Breast epithelium (tissue), 3 donors: ENCODE measurements around the gene PRKCI.

Experiments used
- POLR2A ChIP-seq: fragments of 450-650 bp; IDR thresholded peaks from one replicate; pipeline ENCODE4 v1.6.1; 2016; ENCODE audit warnings: antibody characterized with exemption, mild to moderate bottlenecking, moderate library complexity
- TF ChIP-seq, protein P1 (sequence below), 3 donors: fragments of 450-650 bp; IDR thresholded peaks; one replicate each; pipeline ENCODE4 v1.5.1; 2016 to 2017; ENCODE audit warnings: antibody characterized with exemption in 3 of 3, mild to moderate bottlenecking in 3 of 3, moderate library complexity in 3 of 3

GRCh38 chr3:170338690-170339340 lies 116.6 kb downstream of the PRKCI start:
- TF ChIP-seq, protein P1, sequence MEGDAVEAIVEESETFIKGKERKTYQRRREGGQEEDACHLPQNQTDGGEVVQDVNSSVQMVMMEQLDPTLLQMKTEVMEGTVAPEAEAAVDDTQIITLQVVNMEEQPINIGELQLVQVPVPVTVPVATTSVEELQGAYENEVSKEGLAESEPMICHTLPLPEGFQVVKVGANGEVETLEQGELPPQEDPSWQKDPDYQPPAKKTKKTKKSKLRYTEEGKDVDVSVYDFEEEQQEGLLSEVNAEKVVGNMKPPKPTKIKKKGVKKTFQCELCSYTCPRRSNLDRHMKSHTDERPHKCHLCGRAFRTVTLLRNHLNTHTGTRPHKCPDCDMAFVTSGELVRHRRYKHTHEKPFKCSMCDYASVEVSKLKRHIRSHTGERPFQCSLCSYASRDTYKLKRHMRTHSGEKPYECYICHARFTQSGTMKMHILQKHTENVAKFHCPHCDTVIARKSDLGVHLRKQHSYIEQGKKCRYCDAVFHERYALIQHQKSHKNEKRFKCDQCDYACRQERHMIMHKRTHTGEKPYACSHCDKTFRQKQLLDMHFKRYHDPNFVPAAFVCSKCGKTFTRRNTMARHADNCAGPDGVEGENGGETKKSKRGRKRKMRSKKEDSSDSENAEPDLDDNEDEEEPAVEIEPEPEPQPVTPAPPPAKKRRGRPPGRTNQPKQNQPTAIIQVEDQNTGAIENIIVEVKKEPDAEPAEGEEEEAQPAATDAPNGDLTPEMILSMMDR (IDR thresholded peaks at IDR 0.05): no peak
- no peak for TF ChIP-seq POLR2A
